Inferior parietal cortex (tissue), 1 donor: ENCODE measurements around the gene PPIE.

ENCODE experiments used
- DNase-seq: peaks from one replicate; pipeline ENCODE4 v3.0.0-alpha.2; 2016; ENCODE audit errors: extremely low spot score

The PPIE gene

GRCh38 chr1:39805385-39805784, 66.7 kb downstream of the PPIE start:
- no peak for DNase-seq

- DNase-seq, result no peak
Measured at GRCh38 chr1:39808784-39809517, 70.3 kb downstream of the PPIE start.

DNA sequence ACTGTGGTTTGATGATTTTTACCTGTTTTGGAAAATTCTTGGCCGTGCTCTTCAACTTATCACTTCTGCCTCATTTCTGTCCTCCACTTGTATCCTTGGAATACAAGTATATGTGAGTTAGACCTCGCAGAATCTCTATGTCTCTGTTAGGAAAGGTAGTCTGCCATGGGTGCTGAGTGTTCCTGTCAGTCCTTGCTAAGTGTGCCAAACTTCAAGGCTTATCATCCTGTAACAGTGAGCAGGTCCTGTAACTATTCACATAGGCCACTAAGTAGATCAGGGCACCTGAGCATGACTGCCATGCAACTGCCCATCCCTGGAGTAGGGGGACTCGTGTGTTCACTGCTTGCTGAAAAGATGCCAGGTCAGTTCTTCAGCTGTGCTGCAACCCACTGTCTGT, 74.2 kb downstream of the PPIE start:
- no peak for DNase-seq
